Hematopoietic multipotent progenitor cell treated with erythropoietin and hydrocortisone succinate and interleukin-3 and kit ligand, for 17 days (in vitro differentiated cells): ENCODE data around the gene ZBTB44.
"Not testable (repeated sequence)": the region's sequence is repeated elsewhere in the genome, so short reads cannot be mapped to it uniquely, and the experiment has no call there.

Experiments
- DNase-seq: peaks from one replicate; pipeline ENCODE4 v3.0.0-alpha.2; 2015; ENCODE audit warnings: low spot score

The ZBTB44 gene

GRCh38 chr11:130313383-130314183 is 1.1 kb downstream of the ZBTB44 start:
- DNase-seq: peak; percentile 43

DNA sequence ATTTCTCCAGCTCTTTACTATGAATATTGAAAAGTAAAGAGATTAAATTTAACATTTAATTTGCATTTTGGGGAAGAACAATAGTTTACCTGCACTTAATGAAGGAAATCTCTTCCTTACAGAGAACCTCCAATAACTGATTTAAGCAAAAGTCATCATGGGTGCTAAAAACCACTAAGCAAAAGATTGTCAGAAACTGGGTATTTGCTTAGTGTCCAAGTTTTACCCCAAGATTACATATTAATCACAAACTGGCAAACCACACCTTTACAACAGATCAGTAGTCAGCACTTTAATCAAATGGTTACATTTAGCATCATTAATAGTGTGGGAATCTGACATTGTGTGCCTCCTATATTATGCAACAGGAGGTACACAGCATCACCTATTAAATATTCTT is 2.7 kb downstream of the ZBTB44 start:
- DNase-seq: no peak

DNA sequence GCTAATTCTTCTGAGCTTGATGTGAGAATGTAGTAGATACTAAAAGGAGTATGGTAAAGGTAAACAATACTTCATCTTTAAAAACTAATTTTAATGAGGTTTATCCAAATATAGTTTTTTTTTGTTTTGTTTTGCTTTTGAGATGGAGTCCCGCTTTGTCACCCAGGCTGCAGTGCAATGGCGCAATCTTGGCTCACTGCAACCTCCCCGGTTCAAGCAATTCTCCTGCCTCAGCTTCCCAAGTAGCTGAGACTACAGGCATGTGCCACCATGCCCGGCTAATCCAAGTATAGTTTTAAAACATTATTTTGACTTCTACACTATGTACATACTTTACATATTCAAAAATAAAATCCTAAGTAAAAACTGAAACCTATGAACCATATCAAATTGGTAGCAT is 4.1 kb downstream of the ZBTB44 start:
- no peak for DNase-seq

DNA sequence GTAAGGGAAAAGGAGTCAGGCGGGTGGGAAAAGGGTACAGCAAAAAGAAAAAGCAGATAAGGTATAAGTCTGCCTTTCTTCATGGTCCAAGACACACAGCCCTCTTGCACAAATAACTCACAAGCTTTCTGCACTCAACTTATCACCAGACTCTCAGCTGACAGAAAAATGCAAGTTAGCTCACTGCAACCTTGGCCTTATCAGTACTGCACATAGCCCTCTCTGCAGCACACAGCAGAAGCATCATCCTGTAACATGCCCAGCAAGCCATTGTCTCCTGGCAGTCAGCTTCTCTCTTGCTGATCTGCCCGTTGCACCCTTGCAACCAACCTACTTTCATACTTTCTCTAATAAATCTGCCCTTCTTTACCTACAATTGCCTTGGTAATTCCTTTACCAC is 5.8 kb downstream of the ZBTB44 start:
- DNase-seq: peak; percentile 65

GRCh38 chr11:130308059-130308458 is 6.7 kb downstream of the ZBTB44 start:
- DNase-seq: no peak

DNA sequence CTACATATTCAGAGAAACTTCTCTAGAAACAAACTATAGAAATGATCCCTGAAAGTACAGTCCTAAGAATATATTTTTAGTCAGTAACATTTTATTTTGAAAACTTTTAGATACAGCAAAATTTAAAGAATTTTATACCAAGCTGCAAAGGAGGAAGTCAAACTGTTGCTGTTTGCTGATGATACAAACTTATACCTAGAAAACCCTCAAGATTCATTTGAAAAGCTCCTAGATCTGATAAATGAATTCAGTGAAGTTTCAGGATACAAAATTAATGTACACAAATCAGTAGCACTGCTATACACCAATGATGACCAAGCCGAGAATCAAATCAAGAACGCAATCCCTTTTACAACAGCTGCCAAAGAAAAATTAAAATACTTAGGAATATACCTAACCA is 10.1 kb downstream of the ZBTB44 start:
- DNase-seq: no peak

- DNase-seq: no peak
Measured at GRCh38 chr11:130301002-130301401, 13.7 kb downstream of the ZBTB44 start.

- DNase-seq: no peak
Measured at GRCh38 chr11:130300567-130300966, 14.2 kb downstream of the ZBTB44 start.

GRCh38 chr11:130299978-130300377 is 14.7 kb downstream of the ZBTB44 start:
- no peak for DNase-seq

GRCh38 chr11:130295657-130296056 is 19.1 kb downstream of the ZBTB44 start:
- no peak for DNase-seq

GRCh38 chr11:130282111-130282510 is 32.6 kb downstream of the ZBTB44 start:
- DNase-seq: no peak

GRCh38 chr11:130281341-130281740 is 33.4 kb downstream of the ZBTB44 start:
- DNase-seq: not testable (repeated sequence)

DNA sequence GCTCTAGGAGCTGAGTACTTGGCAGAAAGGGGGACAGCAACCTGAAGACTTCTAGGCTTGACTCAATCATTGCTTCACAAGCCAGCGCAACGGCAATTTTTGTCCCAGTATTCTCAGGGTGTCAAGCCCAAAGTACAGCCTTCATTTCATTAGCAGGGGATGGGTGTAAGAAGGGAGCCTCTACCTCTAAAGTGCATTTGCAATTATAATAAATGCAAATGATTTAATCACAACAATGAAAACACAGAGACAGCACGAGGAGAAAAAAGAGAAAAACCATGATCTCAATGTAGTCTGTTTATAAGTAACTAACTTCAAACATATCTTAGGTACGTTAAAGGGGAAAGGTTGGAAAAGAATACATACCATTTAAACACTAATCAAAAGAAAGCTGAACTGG is 34.7 kb downstream of the ZBTB44 start:
- DNase-seq: no peak

DNA sequence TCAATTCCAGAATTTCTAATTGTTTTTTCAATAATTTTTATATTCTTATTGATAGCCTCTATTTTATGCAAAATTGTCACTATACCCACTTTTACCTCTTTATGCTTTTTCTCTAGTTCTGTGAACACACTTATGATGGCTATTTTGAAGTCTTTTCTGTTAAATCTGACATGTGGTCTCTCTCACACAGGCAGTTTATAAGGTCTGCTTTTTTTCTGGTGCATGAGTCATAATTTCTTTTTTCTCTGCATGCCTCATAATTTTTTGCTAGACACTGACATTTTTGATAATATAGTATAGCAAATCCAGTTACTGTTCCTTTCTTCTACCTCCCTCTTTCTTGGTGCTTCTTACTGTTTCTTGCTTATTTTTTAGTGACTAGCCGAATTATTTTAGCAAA is 36.0 kb downstream of the ZBTB44 start:
- no peak for DNase-seq

GRCh38 chr11:130278151-130278550 is 36.6 kb downstream of the ZBTB44 start:
- no peak for DNase-seq

- DNase-seq: no peak
Measured at GRCh38 chr11:130272336-130272735, 42.4 kb downstream of the ZBTB44 start.

DNA sequence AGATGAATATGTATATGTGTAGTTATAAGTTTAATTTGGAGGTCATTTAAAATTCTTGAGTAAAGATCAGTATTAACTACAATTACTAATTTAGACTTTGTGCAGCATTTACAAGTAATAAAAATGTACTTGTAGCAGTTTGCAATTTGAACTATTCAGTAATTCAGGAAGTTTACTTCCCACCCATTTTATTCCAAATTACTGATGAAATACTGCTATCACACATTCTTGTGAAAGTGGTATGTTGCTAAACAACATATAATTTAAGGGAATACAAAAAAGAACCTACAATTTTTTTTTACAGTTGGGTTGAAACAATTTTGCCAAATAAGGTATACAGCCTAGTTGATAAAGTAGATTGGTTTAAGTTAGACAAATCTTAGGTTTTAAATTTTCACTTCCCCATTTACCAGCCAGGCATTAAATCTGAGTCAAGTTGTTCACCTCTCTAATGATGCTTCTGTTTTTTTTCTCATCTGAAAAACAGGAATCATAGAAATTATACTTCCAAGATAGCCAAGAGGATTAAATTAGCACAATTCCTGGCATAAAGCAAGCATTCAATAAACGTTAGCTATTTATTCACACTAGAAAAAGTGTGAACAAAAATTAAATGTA is 45.3 kb downstream of the ZBTB44 start:
- DNase-seq: no peak

GRCh38 chr11:130263351-130263750 is 51.4 kb downstream of the ZBTB44 start:
- DNase-seq: no peak

DNA sequence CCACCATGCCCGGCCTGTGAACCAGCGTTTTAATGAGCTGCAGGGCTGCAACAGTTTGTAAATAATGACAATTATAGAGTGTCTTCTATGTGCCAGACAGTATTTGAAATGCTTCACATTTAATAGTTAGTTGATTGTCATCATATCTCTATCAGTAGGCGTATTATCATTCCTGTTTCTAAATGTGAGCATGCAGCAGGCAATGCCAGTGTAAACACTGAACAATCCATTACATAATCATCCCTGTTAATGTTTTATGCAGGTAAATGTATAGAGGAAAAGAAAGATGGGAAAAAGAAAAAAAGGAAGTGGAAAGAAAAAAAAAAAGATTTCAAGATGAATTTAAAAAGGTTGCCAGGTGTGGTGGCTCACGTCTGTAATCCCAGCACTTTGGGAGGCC is 52.3 kb downstream of the ZBTB44 start:
- DNase-seq: no peak

DNA sequence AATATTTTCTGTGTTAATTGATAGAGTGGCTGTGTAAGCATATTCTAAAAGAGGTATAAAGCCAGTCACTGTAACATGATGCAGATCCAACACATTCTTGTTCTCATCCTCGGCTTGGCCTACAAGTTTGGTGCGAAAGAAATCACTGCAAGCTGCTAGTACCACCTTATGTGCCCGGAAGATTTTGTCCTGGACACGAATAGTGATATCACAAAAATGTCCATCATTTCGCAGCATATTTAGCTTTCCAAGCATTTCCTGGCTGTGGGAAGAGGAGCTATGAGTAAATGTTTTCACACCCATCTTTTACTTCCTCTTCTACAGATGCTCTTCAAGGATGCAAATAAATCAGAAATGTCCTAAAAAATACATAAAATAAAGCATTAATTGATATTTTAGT is 53.1 kb downstream of the ZBTB44 start:
- no peak for DNase-seq

- DNase-seq: no peak
Measured at GRCh38 chr11:130260742-130261141, 54.0 kb downstream of the ZBTB44 start.

DNA sequence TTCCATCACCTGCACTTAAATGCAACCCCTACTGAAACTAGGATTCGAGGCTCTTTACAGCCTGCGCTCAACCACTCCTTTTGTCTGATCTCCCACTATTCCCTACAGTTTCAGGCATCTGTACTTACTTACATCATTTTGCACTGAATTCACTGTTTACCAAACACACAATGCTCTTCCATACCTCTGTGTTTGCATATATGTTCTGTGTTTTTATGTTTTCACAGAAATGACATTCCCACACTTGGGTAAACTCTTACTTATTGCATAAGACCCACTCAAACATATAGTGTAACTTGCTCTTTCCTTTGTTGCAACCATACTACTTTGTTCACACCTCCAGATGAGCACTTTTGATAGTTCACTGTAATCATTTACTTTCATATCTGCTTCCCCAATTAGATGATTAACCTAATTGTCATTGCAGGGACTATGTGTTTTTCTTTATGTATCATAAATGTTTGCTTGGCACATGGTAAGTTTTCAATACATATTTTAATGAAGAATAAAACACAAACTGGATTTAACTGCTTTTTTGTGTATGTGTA is 54.6 kb downstream of the ZBTB44 start:
- no peak for DNase-seq

DNA sequence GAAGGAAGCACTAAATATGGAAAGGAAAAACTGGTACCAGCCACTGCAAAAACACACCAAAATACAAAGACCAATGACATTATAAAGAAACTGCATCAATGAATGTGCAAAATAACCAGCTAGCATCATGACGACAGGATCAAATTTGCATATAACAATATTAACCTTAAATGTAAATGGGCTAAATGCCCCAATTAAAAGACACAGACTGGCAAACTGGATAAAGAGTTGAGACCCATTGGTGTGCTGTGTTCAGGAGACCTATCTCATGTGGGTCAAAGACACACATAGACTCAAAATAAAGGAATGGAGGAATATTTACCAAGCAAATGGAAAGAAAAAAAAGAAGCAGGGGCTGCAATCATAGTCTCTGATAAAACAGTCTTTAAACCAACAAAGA is 63.0 kb downstream of the ZBTB44 start:
- not testable (repeated sequence) for DNase-seq

DNA sequence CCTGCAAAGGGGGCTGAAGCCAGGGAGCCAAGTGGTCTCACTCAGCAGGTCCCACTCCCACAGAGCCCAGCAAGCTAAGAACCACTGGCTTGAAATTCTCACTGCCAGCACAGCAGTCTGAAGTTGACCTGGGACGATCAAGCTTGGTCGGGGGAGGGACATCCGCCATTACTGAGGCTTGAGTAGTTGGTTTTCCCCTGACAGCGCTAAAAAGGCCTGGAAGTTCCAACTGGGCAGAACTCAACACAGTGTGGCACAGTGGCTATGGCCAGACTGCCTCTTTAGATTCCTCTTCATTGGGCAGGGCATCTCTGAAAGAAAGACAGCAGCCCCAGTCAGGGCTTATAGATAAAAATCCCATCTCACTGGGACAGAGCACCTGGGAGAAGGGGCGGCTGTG is 64.8 kb downstream of the ZBTB44 start:
- DNase-seq: not testable (repeated sequence)
